Pulmonary artery endothelial cell (primary cell): ENCODE results near the gene UMODL1. TPM values are rescaled to one million over a fixed set of nuclear protein-coding genes. Genes with fewer than 3 reads are reported as not detected.

Experiments
- DNase-seq: peaks from one replicate; pipeline ENCODE4 v3.0.0-alpha.2; 2011; ENCODE audit warnings: low read depth, low spot score
- total RNA-seq: library from RNA; depleted of rRNA; stranded (reverse); fragments of >200 nt; gene quantifications from 2 replicates; pipeline ENCODE4 v1.2.3, GENCODE V29; 2014

UMODL1 gene
- total RNA-seq, 1 donor from 2014 or later: not detected

- no peak for DNase-seq
These were observed 118.9 kb downstream of the UMODL1 start for GRCh38 chr21:42189860-42190485.

GRCh38 chr21:42190486-42190863 is 119.4 kb downstream of the UMODL1 start:
- no peak for DNase-seq

- DNase-seq: no peak
These were observed 119.9 kb downstream of the UMODL1 start for GRCh38 chr21:42191064-42191463.

- DNase-seq: no peak
These were observed 120.8 kb downstream of the UMODL1 start for GRCh38 chr21:42191696-42192595.

Other genes with a start within 250 kb of the UMODL1 start
- 5.5 and 8.4 TPM in 2 replicates for gene PRDM15, start 192.0 kb upstream of the UMODL1 start, total RNA-seq
- 35.1 and 51.1 TPM in 2 replicates for gene C2CD2, start 117.3 kb upstream of the UMODL1 start, total RNA-seq
- gene ZBTB21, start 61.0 kb upstream of the UMODL1 start, total RNA-seq: 5.0 and 6.1 TPM in 2 replicates
- gene ABCG1, start 147.8 kb downstream of the UMODL1 start, total RNA-seq: 19.5 and 37.8 TPM in 2 replicates
- not detected in 2 replicates for gene TFF3, start 244.1 kb downstream of the UMODL1 start, total RNA-seq